HepG2 (cell line): ENCODE measurements around the gene TP53I3. TPM values are rescaled to one million over a fixed set of nuclear protein-coding genes. Genes with fewer than 3 reads are reported as not detected.

Source experiments
- ATF3 ChIP-seq: sonication (generic); formaldehyde crosslinking; IDR thresholded peaks from 2 replicates; pipeline ENCODE4 v1.4.0; 2020; ENCODE audit warnings: missing genetic modification reagents
- ERF ChIP-seq: IDR thresholded peaks from 2 replicates; pipeline ENCODE4 v1.6.1; 2018; ENCODE audit warnings: missing biosample characterization, missing genetic modification reagents
- JUND ChIP-seq: sonication (generic); formaldehyde crosslinking; IDR thresholded peaks from 2 replicates; pipeline ENCODE4 v1.8.0; 2022; ENCODE audit warnings: mild to moderate bottlenecking, missing genetic modification reagents
- MTF2 ChIP-seq: sonication (generic); formaldehyde crosslinking; IDR thresholded peaks from 2 replicates; pipeline ENCODE4 v1.5.0; 2020; ENCODE audit warnings: missing genetic modification reagents, borderline replicate concordance
- NCOA1 ChIP-seq: sonication (generic); formaldehyde crosslinking; IDR thresholded peaks from 2 replicates; pipeline ENCODE4 v1.9.0; 2021; ENCODE audit warnings: missing genetic modification reagents
- PRDM10 ChIP-seq: sonication (generic); formaldehyde crosslinking; IDR thresholded peaks from 2 replicates; pipeline ENCODE4 v1.4.0; 2020; ENCODE audit warnings: low read depth, missing genetic modification reagents
- SALL1 ChIP-seq: sonication (generic); formaldehyde crosslinking; IDR thresholded peaks from 2 replicates; pipeline ENCODE4 v1.8.0; 2022; ENCODE audit warnings: mild to moderate bottlenecking, missing genetic modification reagents
- SP2 ChIP-seq: sonication (generic); formaldehyde crosslinking; IDR thresholded peaks from 2 replicates; pipeline ENCODE4 v1.5.1; 2020; ENCODE audit warnings: mild to moderate bottlenecking, missing genetic modification reagents
- SUZ12 ChIP-seq: fragments of 150-350 bp; IDR thresholded peaks from 2 replicates; pipeline ENCODE4 v1.6.1; 2014; ENCODE audit warnings: low read depth, low read length
- TFE3 ChIP-seq: IDR thresholded peaks from 2 replicates; pipeline ENCODE4 v1.6.1; 2016
- YEATS4 ChIP-seq: sonication (generic); formaldehyde crosslinking; IDR thresholded peaks from 2 replicates; pipeline ENCODE4 v1.4.0; 2020; ENCODE audit warnings: missing genetic modification reagents, borderline replicate concordance
- ZBTB20 ChIP-seq: sonication (generic); formaldehyde crosslinking; IDR thresholded peaks from 2 replicates; pipeline ENCODE4 v1.8.1; 2023; ENCODE audit warnings: missing genetic modification reagents, low read depth, mild to moderate bottlenecking, borderline replicate concordance
- ZKSCAN1 ChIP-seq: fragments of 150-350 bp; IDR thresholded peaks from 2 replicates; pipeline ENCODE4 v1.6.1; 2014; ENCODE audit warnings: low read length
- ZMAT5 ChIP-seq: sonication (generic); formaldehyde crosslinking; IDR thresholded peaks from 2 replicates; pipeline ENCODE4 v1.5.0; 2020; ENCODE audit warnings: mild to moderate bottlenecking, low read depth, missing genetic modification reagents, borderline replicate concordance
- ZNF333 ChIP-seq: sonication (generic); formaldehyde crosslinking; IDR thresholded peaks from 2 replicates; pipeline ENCODE4 v1.4.0; 2020; ENCODE audit warnings: mild to moderate bottlenecking, missing genetic modification reagents, borderline replicate concordance
- ZNF343 ChIP-seq: sonication (generic); formaldehyde crosslinking; IDR thresholded peaks from 2 replicates; pipeline ENCODE4 v1.4.0; 2020; ENCODE audit warnings: mild to moderate bottlenecking, missing genetic modification reagents
- ZNF501 ChIP-seq: sonication (generic); formaldehyde crosslinking; IDR thresholded peaks from 2 replicates; pipeline ENCODE4 v1.5.1; 2020; ENCODE audit warnings: mild to moderate bottlenecking, moderate library complexity, missing genetic modification reagents
- ZNF646 ChIP-seq: sonication (generic); formaldehyde crosslinking; IDR thresholded peaks from 2 replicates; pipeline ENCODE4 v1.9.0; 2021; ENCODE audit warnings: mild to moderate bottlenecking, missing genetic modification reagents
- ZNF709 ChIP-seq: sonication (generic); formaldehyde crosslinking; IDR thresholded peaks from 2 replicates; pipeline ENCODE4 v1.5.0; 2020; ENCODE audit warnings: mild to moderate bottlenecking, missing genetic modification reagents
- ZSCAN25 ChIP-seq: sonication (generic); formaldehyde crosslinking; IDR thresholded peaks from 2 replicates; pipeline ENCODE4 v1.8.0; 2022; ENCODE audit warnings: mild to moderate bottlenecking, missing genetic modification reagents
- polyA plus RNA-seq, 8 experiments: library from polyadenylated mRNA; depleted of rRNA in 3 of 8; stranded (reverse) in 7 of 8; unstranded in 1 of 8; fragments of >200 nt; fragmentation: Illumina TruSeq in 4 of 8; extraction: Trizol in 4 of 8; gene quantifications; 2 replicates each; pipeline versions ENCODE4 v1.2.1 to v1.2.3, GENCODE V29; 2011 to 2016; ENCODE audit warnings: low read depth in 4 of 8, missing spikeins in 1 of 8, mixed read lengths in 1 of 8; ENCODE audit not compliant: insufficient read depth in 1 of 8
- total RNA-seq, 5 experiments: library from RNA; depleted of rRNA; stranded (reverse); fragments of >200 nt; fragmentation: Illumina TruSeq; extraction: Trizol; gene quantifications; 2 replicates each; pipeline ENCODE4 v1.2.3, GENCODE V29; 2016; ENCODE audit warnings: low read depth in 1 of 5

Gene TP53I3
- total and polyA plus RNA-seq, 2 of the 13 experiments (the other 11 are each of a cell fraction or from before 2014, with no cell fraction given) = 25.0 to 44.1 TPM

- TF ChIP-seq ZNF646 (no peak), NCOA1 (no peak), ZNF343 (CRISPR knock-in tag) (peak; percentile 49; the same call in 1 of the 2 replicates), ZSCAN25 (CRISPR knock-in tag) (no peak), JUND (CRISPR knock-in tag) (no peak), ERF (0 out of 2 replicates have a peak, but pooled peaks have one; percentile 14), TFE3 (CRISPR knock-in tag) (no peak), PRDM10 (CRISPR knock-in tag) (no peak), ZMAT5 (no peak), ZNF709 (CRISPR knock-in tag) (peak; percentile 16; the same call in 1 of the 2 replicates), SUZ12 (no peak), SP2 (CRISPR knock-in tag) (no peak), ATF3 (CRISPR knock-in tag) (no peak), ZNF333 (CRISPR knock-in tag) (no peak), SALL1 (no peak), MTF2 (CRISPR knock-in tag) (no peak), ZKSCAN1 (no peak), ZBTB20 (no peak), ZNF501 (CRISPR knock-in tag) (peak; percentile 77), YEATS4 (0 out of 2 replicates have a peak, but pooled peaks have one; percentile 18)
Measured at GRCh38 chr2:24047703-24048033, 37.0 kb downstream of the TP53I3 start (continued).
